H1 (cell line): ENCODE data around the gene MYRIP. TPM values are rescaled to one million over a fixed set of nuclear protein-coding genes. Genes with fewer than 3 reads are reported as not detected.

Source experiments
- CTCF ChIA-PET: fragments of 300-600 bp; sonication (Branson Sonifier 250); formaldehyde crosslinking; loops from one replicate; lab custom pipeline; 2021; ENCODE audit not compliant: partially characterized antibody; lab: Charles Lee
- POLR2A ChIA-PET: fragments of 300-600 bp; sonication (Branson Sonifier 250); formaldehyde crosslinking; loops from one replicate; lab custom pipeline; 2021; ENCODE audit warnings: inconsistent platforms; ENCODE audit not compliant: partially characterized antibody; lab: Charles Lee
- DNase-seq, 2 experiments: peaks; one replicate each; pipeline versions ENCODE4 v3.0.0 to v3.0.0-alpha.2; 2010 to 2022; ENCODE audit warnings: low spot score in 2 of 2, low read depth in 1 of 2, mixed read lengths in 1 of 2
- FAIRE-seq: peaks from 2 replicates; lab custom pipeline; 2011; peaks lifted over from hg19 to GRCh38; lab: Jason Lieb, UNC
- H2AFZ ChIP-seq: 2 replicates; pipeline ENCODE4 v1.8.1; 2012; ENCODE audit warnings: low read length, inconsistent platforms
- H2AK5ac ChIP-seq: 2 replicates; pipeline ENCODE4 v1.6.1; 2013; ENCODE audit warnings: low read depth, low read length
- H2BK120ac ChIP-seq: replicated peaks from 2 replicates; pipeline ENCODE3; 2013; ENCODE audit warnings: low read depth, low read length, inconsistent platforms
- H2BK12ac ChIP-seq: 2 replicates; pipeline ENCODE4 v1.6.1; 2013; ENCODE audit warnings: low read depth, low read length
- H2BK15ac ChIP-seq: 2 replicates; pipeline ENCODE4 v1.6.1; 2013; ENCODE audit warnings: low read length
- H2BK20ac ChIP-seq: 2 replicates; pipeline ENCODE4 v1.6.1; 2013; ENCODE audit warnings: low read length
- H2BK5ac ChIP-seq: 2 replicates; pipeline ENCODE4 v1.6.1; 2013; ENCODE audit warnings: low read depth, low read length
- H3K14ac ChIP-seq: 2 replicates; pipeline ENCODE4 v1.6.1; 2013; ENCODE audit warnings: inconsistent platforms; ENCODE audit not compliant: insufficient read length
- H3K18ac ChIP-seq: 2 replicates; pipeline ENCODE4 v1.6.1; 2013; ENCODE audit warnings: low read length; ENCODE audit errors: extremely low read depth
- H3K23ac ChIP-seq: 2 replicates; pipeline ENCODE4 v1.6.1; 2013; ENCODE audit warnings: inconsistent platforms; ENCODE audit not compliant: insufficient read length
- H3K23me2 ChIP-seq: 2 replicates; pipeline ENCODE4 v1.6.1; 2013; ENCODE audit warnings: low read depth, low read length
- H3K27ac ChIP-seq: 2 replicates; pipeline ENCODE4 v1.6.1; 2011; ENCODE audit warnings: low read depth, low read length, inconsistent platforms
- H3K27me3 ChIP-seq, 4 experiments: replicated peaks in 1 of 4; 1 replicate in 1 of 4; 2 replicates in 3 of 4; pipeline versions ENCODE4 v1.6.1 to v1.8.1; 2011 to 2013; ENCODE audit warnings: low read length in 3 of 4, mild to moderate bottlenecking in 3 of 4, inconsistent platforms in 2 of 4, mixed read lengths in 2 of 4, moderate library complexity in 1 of 4; ENCODE audit not compliant: control insufficient read depth in 3 of 4, insufficient read depth in 3 of 4; ENCODE audit errors: extremely low read depth in 1 of 4
- H3K36me3 ChIP-seq, 4 experiments: 2 replicates each; pipeline versions ENCODE4 v1.6.1 to v1.8.1; 2011 to 2013; ENCODE audit warnings: mild to moderate bottlenecking in 4 of 4, low read length in 3 of 4, moderate library complexity in 2 of 4, control low read depth in 1 of 4, inconsistent platforms in 1 of 4; ENCODE audit not compliant: insufficient read depth in 4 of 4, control insufficient read depth in 2 of 4
- H3K4ac ChIP-seq: replicated peaks from 2 replicates; pipeline ENCODE3; 2013; ENCODE audit warnings: low read length, low read depth, mixed read lengths, inconsistent platforms; ENCODE audit not compliant: insufficient read length
- H3K4me1 ChIP-seq, 4 experiments: replicated peaks in 1 of 4; 1 replicate in 1 of 4; 2 replicates in 3 of 4; pipeline versions ENCODE4 v1.6.1 to v1.8.1; 2011 to 2013; ENCODE audit warnings: low read length in 3 of 4, inconsistent platforms in 2 of 4, mixed read lengths in 1 of 4; ENCODE audit not compliant: insufficient read depth in 4 of 4, control insufficient read depth in 3 of 4
- H3K4me2 ChIP-seq, 2 experiments: 2 replicates each; pipeline versions ENCODE4 v1.6.1 to v1.8.1; 2011 to 2013; ENCODE audit warnings: low read depth in 2 of 2, low read length in 2 of 2, control low read depth in 1 of 2, inconsistent platforms in 1 of 2, mild to moderate bottlenecking in 1 of 2; ENCODE audit not compliant: insufficient read depth in 1 of 2
- H3K4me3 ChIP-seq, 4 experiments: fragments of 200-600, 300-600 bp in 1 of 4; sonication (generic), shearing (Covaris generic), sonication (Bioruptor Twin) in 1 of 4; 2 replicates each; pipeline versions ENCODE4 v1.5.1 to v1.8.1; 2011 to 2016; ENCODE audit warnings: low read length in 4 of 4, low read depth in 3 of 4, control low read depth in 2 of 4, inconsistent platforms in 2 of 4, mild to moderate bottlenecking in 2 of 4, mixed read lengths in 1 of 4, moderate library complexity in 1 of 4; ENCODE audit not compliant: insufficient read depth in 2 of 4; ENCODE audit errors: extremely low read depth in 1 of 4
- H3K56ac ChIP-seq: replicated peaks from 2 replicates; pipeline ENCODE3; 2013; ENCODE audit warnings: low read depth, mild to moderate bottlenecking, mixed read lengths, low read length, inconsistent platforms; ENCODE audit not compliant: insufficient read length
- H3K79me1 ChIP-seq: 2 replicates; pipeline ENCODE4 v1.6.1; 2013; ENCODE audit warnings: low read depth, low read length, control low read depth
- H3K79me2 ChIP-seq, 2 experiments: 2 replicates each; pipeline versions ENCODE4 v1.6.1 to v1.8.1; 2012 to 2013; ENCODE audit warnings: low read length in 2 of 2, mild to moderate bottlenecking in 2 of 2, inconsistent platforms in 1 of 2; ENCODE audit not compliant: insufficient read depth in 2 of 2, control insufficient read depth in 1 of 2
- H3K9ac ChIP-seq, 4 experiments: replicated peaks in 1 of 4; 1 replicate in 1 of 4; 2 replicates in 3 of 4; pipeline versions ENCODE4 v1.6.1 to v1.8.1; 2011 to 2013; ENCODE audit warnings: low read depth in 3 of 4, low read length in 3 of 4, control low read depth in 2 of 4, mild to moderate bottlenecking in 2 of 4, moderate library complexity in 2 of 4, inconsistent platforms in 1 of 4; ENCODE audit errors: extremely low read depth in 1 of 4
- H3K9me3 ChIP-seq, 2 experiments: 2 replicates each; pipeline versions ENCODE4 v1.6.1 to v1.8.1; 2012 to 2013; ENCODE audit warnings: mild to moderate bottlenecking in 2 of 2, moderate library complexity in 2 of 2, control low read depth in 1 of 2, inconsistent platforms in 1 of 2, low read depth in 1 of 2, low read length in 1 of 2, mixed read lengths in 1 of 2; ENCODE audit not compliant: insufficient read depth in 2 of 2
- H4K20me1 ChIP-seq, 2 experiments: replicated peaks in 1 of 2; 2 replicates each; pipeline versions ENCODE3 to v1.8.1; 2011 to 2013; ENCODE audit warnings: inconsistent platforms in 2 of 2, low read length in 2 of 2, mild to moderate bottlenecking in 1 of 2; ENCODE audit not compliant: insufficient read depth in 2 of 2, control insufficient read depth in 1 of 2
- H4K5ac ChIP-seq: 2 replicates; pipeline ENCODE4 v1.6.1; 2013; ENCODE audit warnings: low read length, low read depth, mixed read lengths, inconsistent platforms; ENCODE audit not compliant: insufficient read length
- H4K8ac ChIP-seq: 2 replicates; pipeline ENCODE4 v1.8.0; 2013; ENCODE audit warnings: mild to moderate bottlenecking, moderate library complexity, low read length, inconsistent platforms; ENCODE audit not compliant: insufficient read depth; ENCODE audit errors: extremely low read depth
- H4K91ac ChIP-seq: replicated peaks from 2 replicates; pipeline ENCODE3; 2013; ENCODE audit warnings: low read length, mixed read lengths, inconsistent platforms; ENCODE audit not compliant: insufficient read length
- EZH2 ChIP-seq: fragments of 200-600 bp; sonication (generic); IDR thresholded peaks from 2 replicates; pipeline ENCODE4 v1.7.1; 2012; ENCODE audit warnings: low read depth, mild to moderate bottlenecking, moderate library complexity, low read length, inconsistent platforms; ENCODE audit not compliant: severe bottlenecking
- GTF2F1 ChIP-seq: IDR thresholded peaks from 2 replicates; pipeline ENCODE4 v1.6.1; 2012; ENCODE audit warnings: low read depth, low read length, improper control_type of control experiment, borderline replicate concordance
- HDAC2 ChIP-seq, 2 experiments: fragments of 300-600 bp in 1 of 2; sonication (generic) in 1 of 2; IDR thresholded peaks; 2 replicates each; pipeline ENCODE4 v1.6.1; 2011 to 2012; ENCODE audit warnings: low read depth in 2 of 2, low read length in 2 of 2, mild to moderate bottlenecking in 2 of 2, moderate library complexity in 2 of 2, borderline replicate concordance in 1 of 2, inconsistent platforms in 1 of 2
- KDM5A ChIP-seq: fragments of 200-600 bp; IDR thresholded peaks from 2 replicates; pipeline ENCODE4 v1.7.1; 2012; ENCODE audit warnings: mild to moderate bottlenecking, low read length, inconsistent platforms, mixed read lengths
- MAFK ChIP-seq: IDR thresholded peaks from 2 replicates; pipeline ENCODE4 v1.6.1; 2012; ENCODE audit warnings: low read depth, mild to moderate bottlenecking, improper control_type of control experiment, low read length
- NRF1 ChIP-seq: IDR thresholded peaks from 2 replicates; pipeline ENCODE4 v1.6.1; 2011; ENCODE audit warnings: mild to moderate bottlenecking, low read depth, low read length, improper control_type of control experiment
- RNF2 ChIP-seq: fragments of 200-900, 300-1000 bp; sonication (generic); IDR thresholded peaks from 2 replicates; pipeline ENCODE4 v1.7.1; 2016; ENCODE audit warnings: borderline replicate concordance, low read depth, mild to moderate bottlenecking, antibody characterized with exemption, low read length; ENCODE audit not compliant: poor library complexity, severe bottlenecking; ENCODE audit errors: missing control alignments
- SIRT6 ChIP-seq: IDR thresholded peaks from one replicate; pipeline ENCODE4 v1.7.1; 2012; ENCODE audit warnings: low read length, inconsistent platforms
- SP2 ChIP-seq: IDR thresholded peaks from 2 replicates; pipeline ENCODE4 v1.6.1; 2012; ENCODE audit warnings: mild to moderate bottlenecking, low read length, inconsistent platforms
- TCF12 ChIP-seq: IDR thresholded peaks from 2 replicates; pipeline ENCODE4 v1.6.1; 2011; ENCODE audit warnings: low read depth, mild to moderate bottlenecking, low read length
- WGBS, 2 experiments: shearing (Covaris generic) in 1 of 2; methylation state at CpG; one replicate each; pipeline versions ENCODE4 v1.1.6 to v1.1.7; 2013 to 2015; ENCODE audit warnings: low lambda C conversion rate in 2 of 2, mixed read lengths in 2 of 2, inconsistent platforms in 1 of 2, low coverage in 1 of 2, missing lambda C conversion rate in 1 of 2; ENCODE audit not compliant: insufficient replicate concordance in 2 of 2, insufficient coverage in 1 of 2, insufficient read length in 1 of 2; ENCODE audit errors: extremely low coverage in 1 of 2, missing lambda C conversion rate in 1 of 2; 5-methylcytosine and 5-hydroxymethylcytosine counted together
- polyA plus RNA-seq, 7 experiments: library from polyadenylated mRNA; depleted of rRNA in 3 of 7; stranded (reverse) in 5 of 7; unstranded in 2 of 7; fragments of >200 nt in 5 of 7; fragments of 200-250 nt in 2 of 7; gene quantifications; 1 replicate in 5 of 7; 2 replicates in 1 of 7; 4 replicates in 1 of 7; pipeline versions ENCODE4 v1.2.1 to v1.2.3, GENCODE V29; 2011 to 2013; ENCODE audit warnings: missing spikeins in 2 of 7, mixed read lengths in 2 of 7
- total RNA-seq: library from RNA; stranded (reverse); fragmentation: NEBNext Ultra II Directional; extraction: Animal tissue kit (Norgen Biotek cat#: 25700); gene quantifications from 2 replicates; pipeline ENCODE4 v1.2.1, GENCODE V29; 2021

The MYRIP gene
- total and polyA plus RNA-seq, 2 of the 8 experiments (the other 6 are each of a cell fraction or from before 2014, with no cell fraction given) = 0.54 to 4.3 TPM

DNA sequence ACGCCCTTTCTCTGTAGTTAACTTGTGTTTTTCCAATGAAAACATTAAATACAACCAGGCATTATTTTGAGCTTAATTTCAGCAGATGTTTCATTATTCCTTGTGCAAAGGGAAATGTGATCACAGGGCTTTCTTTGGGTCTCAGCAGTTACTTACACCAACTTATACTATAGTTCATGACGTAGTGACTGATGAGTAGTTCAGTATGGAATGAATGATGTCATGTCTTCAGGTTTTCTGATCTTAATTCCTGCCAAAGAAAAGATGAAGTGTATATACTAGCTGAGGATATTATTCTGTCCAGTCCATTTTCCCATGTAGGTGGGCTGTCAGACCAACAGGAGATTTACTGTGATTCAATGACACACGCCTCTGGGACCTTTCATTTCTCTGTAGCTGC is 61.3 kb downstream of the MYRIP start:
- Histone ChIP-seq H2BK12ac (no peak overlapping the region), H3K4me1 (peaks cover 0 to 6% (median 3%) of the 10 kb centered on the region in 4 experiments; a peak in 3 of 7 replicates), H3K9me3 (no peaks in the 10 kb centered on the region), H3K23ac (no peak overlapping the region), H4K5ac (no peak overlapping the region), H3K36me3 (no peaks in the 10 kb centered on the region), H4K91ac (no peak overlapping the region), H2BK20ac (no peak overlapping the region), H2AFZ (no peak overlapping the region), H3K4me3 (no peak overlapping the region), H3K79me1 (no peaks in the 10 kb centered on the region), H3K27me3 (no peaks in the 10 kb centered on the region), H4K8ac (no peak overlapping the region), H3K14ac (no peak overlapping the region), H3K4me2 (no peak overlapping the region), H3K9ac (no peak overlapping the region), H3K56ac (no peak overlapping the region), H3K23me2 (no peaks in the 10 kb centered on the region), H2AK5ac (no peak overlapping the region), H3K18ac (no peak overlapping the region), H3K4ac (no peak overlapping the region), H2BK15ac (no peak overlapping the region), H3K27ac (no peak overlapping the region), H2BK120ac (no peak overlapping the region), H3K79me2 (no peaks in the 10 kb centered on the region), H4K20me1 (no peaks in the 10 kb centered on the region), H2BK5ac (no peak overlapping the region)
- no peak for FAIRE-seq
- POLR2A ChIA-PET = interaction anchor here (1.3 kb wide), 1 partner anchor 15 kb away, joined by 3 read pairs; no protein-coding TSS in a partner anchor
- TF ChIP-seq NRF1 (no peak), EZH2 (no peak), SIRT6 (no peak), SP2 (no peak), GTF2F1 (no peak), RNF2 (no peak), KDM5A (no peak), MAFK (no peak), HDAC2 (IDR thresholded peaks at IDR 0.05; ENCODE audit: borderline replicate concordance in 1 of 2, low read depth in 2 of 2, low read length in 2 of 2) (no peak), TCF12 (no peak)
- whole genome bisulfite sequencing, 2 experiments = 91% methylated on average over 3 of the region's 3 CpGs; no CpG with 5 or more reads in 1 of the 2 experiments
- no peak for DNase-seq
- CTCF ChIA-PET = interaction anchor here (0.8 kb wide), 1 partner anchor 1725 kb away, joined by 3 read pairs; no protein-coding TSS in a partner anchor
